ENCODE measurements around the gene SPAG4.
A peak's percentile ranks its signal among the peaks of the same experiment; 100 is the strongest.

Gene SPAG4

GRCh38 chr20:35664466-35665206 lies 49.0 kb downstream of the SPAG4 start, which contains the start of the genes CPNE1 and RBM12 (continued):
- no peak for TF ChIP-seq PRDM6 (tag by site-specific recombination; IDR thresholded peaks at IDR 0.05)
- no peak for TF ChIP-seq ZFP41 (tag by site-specific recombination; IDR thresholded peaks at IDR 0.05; ENCODE audit: borderline replicate concordance)
- peak; percentile 92 for TF ChIP-seq YY1 (tag by site-specific recombination; IDR thresholded peaks at IDR 0.05)
- no peak; the same call in 1 of the 2 replicates for TF ChIP-seq ZNF561 (tag by site-specific recombination; IDR thresholded peaks at IDR 0.05; ENCODE audit: borderline replicate concordance)
- no peak for TF ChIP-seq ZNF510 (tag by site-specific recombination; IDR thresholded peaks at IDR 0.05; ENCODE audit: insufficient replicate concordance)
- TF ChIP-seq ZNF24 (tag by site-specific recombination; IDR thresholded peaks at IDR 0.05): peak; percentile 69
- TF ChIP-seq ZEB2 (tag by site-specific recombination; IDR thresholded peaks at IDR 0.05): peak; percentile 55; the same call in 1 of the 2 replicates
- TF ChIP-seq ZNF26 (tag by site-specific recombination; IDR thresholded peaks at IDR 0.05): no peak
- no peak for TF ChIP-seq ZNF600 (tag by site-specific recombination; IDR thresholded peaks at IDR 0.05)
- TF ChIP-seq ZNF398 (tag by site-specific recombination; IDR thresholded peaks at IDR 0.05): no peak
- TF ChIP-seq ZNF473 (tag by site-specific recombination; IDR thresholded peaks at IDR 0.05): no peak
- peak; percentile 32; the same call in 1 of the 2 replicates for TF ChIP-seq KLF10 (tag by site-specific recombination; IDR thresholded peaks at IDR 0.05)
- no peak for TF ChIP-seq BCL11A (tag by site-specific recombination; IDR thresholded peaks at IDR 0.05; ENCODE audit: low read depth)
- TF ChIP-seq ZNF292 (tag by site-specific recombination; IDR thresholded peaks at IDR 0.05; ENCODE audit: borderline replicate concordance, low read depth): no peak
- no peak for TF ChIP-seq ZNF112 (tag by site-specific recombination; IDR thresholded peaks at IDR 0.05)
- TF ChIP-seq OVOL3 (tag by site-specific recombination; IDR thresholded peaks at IDR 0.05): peak; percentile 83; the same call in 1 of the 2 replicates
- no peak for TF ChIP-seq BCL11B (tag by site-specific recombination; IDR thresholded peaks at IDR 0.05; ENCODE audit: low read depth)
- no peak for TF ChIP-seq ZNF610 (tag by site-specific recombination; IDR thresholded peaks at IDR 0.05; ENCODE audit: borderline replicate concordance)
- TF ChIP-seq TCF7L2 (IDR thresholded peaks at IDR 0.05; ENCODE audit: borderline replicate concordance, low read depth, low read length): no peak
- TF ChIP-seq ZNF248 (tag by site-specific recombination; IDR thresholded peaks at IDR 0.05): no peak
- TF ChIP-seq SP7 (tag by site-specific recombination; IDR thresholded peaks at IDR 0.05): peak; percentile 76
- TF ChIP-seq ZNF211 (tag by site-specific recombination; IDR thresholded peaks at IDR 0.05; ENCODE audit: low read depth): no peak
- no peak for TF ChIP-seq ZNF596 (tag by site-specific recombination; IDR thresholded peaks at IDR 0.05)
- TF ChIP-seq ELK4 (IDR thresholded peaks at IDR 0.05; ENCODE audit: borderline replicate concordance, low read depth, low read length): no peak
- TF ChIP-seq ZNF514 (tag by site-specific recombination; IDR thresholded peaks at IDR 0.05): no peak
- no peak for TF ChIP-seq ZNF664 (tag by site-specific recombination; IDR thresholded peaks at IDR 0.05)
- TF ChIP-seq ZBTB44 (tag by site-specific recombination; IDR thresholded peaks at IDR 0.05): no peak
- peak; percentile 84 for TF ChIP-seq KLF9 (tag by site-specific recombination; IDR thresholded peaks at IDR 0.05; ENCODE audit: low read depth)
- peak; percentile 70 for TF ChIP-seq KLF16 (tag by site-specific recombination; IDR thresholded peaks at IDR 0.05)
- TF ChIP-seq ZNF350 (tag by site-specific recombination; IDR thresholded peaks at IDR 0.05): no peak
- no peak for TF ChIP-seq ZNF404 (tag by site-specific recombination; IDR thresholded peaks at IDR 0.05)
- TF ChIP-seq ZSCAN5A (tag by site-specific recombination; IDR thresholded peaks at IDR 0.05): peak; percentile 77; the same call in 1 of the 2 replicates
